Measurements from ENCODE around the gene KRT10.

GRCh38 chr17:40862985-40863733 lies 40.7 kb upstream of the KRT10 start:
- TF ChIP-seq, protein P1, sequence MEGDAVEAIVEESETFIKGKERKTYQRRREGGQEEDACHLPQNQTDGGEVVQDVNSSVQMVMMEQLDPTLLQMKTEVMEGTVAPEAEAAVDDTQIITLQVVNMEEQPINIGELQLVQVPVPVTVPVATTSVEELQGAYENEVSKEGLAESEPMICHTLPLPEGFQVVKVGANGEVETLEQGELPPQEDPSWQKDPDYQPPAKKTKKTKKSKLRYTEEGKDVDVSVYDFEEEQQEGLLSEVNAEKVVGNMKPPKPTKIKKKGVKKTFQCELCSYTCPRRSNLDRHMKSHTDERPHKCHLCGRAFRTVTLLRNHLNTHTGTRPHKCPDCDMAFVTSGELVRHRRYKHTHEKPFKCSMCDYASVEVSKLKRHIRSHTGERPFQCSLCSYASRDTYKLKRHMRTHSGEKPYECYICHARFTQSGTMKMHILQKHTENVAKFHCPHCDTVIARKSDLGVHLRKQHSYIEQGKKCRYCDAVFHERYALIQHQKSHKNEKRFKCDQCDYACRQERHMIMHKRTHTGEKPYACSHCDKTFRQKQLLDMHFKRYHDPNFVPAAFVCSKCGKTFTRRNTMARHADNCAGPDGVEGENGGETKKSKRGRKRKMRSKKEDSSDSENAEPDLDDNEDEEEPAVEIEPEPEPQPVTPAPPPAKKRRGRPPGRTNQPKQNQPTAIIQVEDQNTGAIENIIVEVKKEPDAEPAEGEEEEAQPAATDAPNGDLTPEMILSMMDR (IDR thresholded peaks at IDR 0.05): no peak
- no peak for TF ChIP-seq POLR2A (IDR thresholded peaks at IDR 0.05)

Measured in gastroesophageal sphincter (tissue), 3 donors.